Upper lobe of left lung (tissue), 6 donors: ENCODE results near the gene BFAR. TPM values are rescaled to one million over a fixed set of nuclear protein-coding genes. Genes with fewer than 3 reads are reported as not detected.

ENCODE experiments used
- ATAC-seq, 2 donors: fragments of 200-7000 bp; cut with Tn5 transposase; one replicate each; pipeline ENCODE4 v1.9.1; 2022; ENCODE audit warnings: mild to moderate bottlenecking in 2 of 2, moderate library complexity in 2 of 2; ENCODE audit not compliant: low FRiP score in 2 of 2
- DNase-seq, 2 donors: peaks; one replicate each; pipeline ENCODE4 v3.0.0-alpha.2; 2019 to 2020
- H3K27ac ChIP-seq, 4 donors: fragments of 200-600 bp; sonication (generic); one replicate each; pipeline ENCODE4 v1.5.1; 2016 to 2019
- H3K27me3 ChIP-seq, 4 donors: fragments of 200-600 bp; sonication (generic); one replicate each; pipeline ENCODE4 v1.5.1; 2017 to 2019
- H3K36me3 ChIP-seq, 4 donors: fragments of 200-600 bp; sonication (generic); one replicate each; pipeline ENCODE4 v1.5.1; 2016 to 2019
- H3K4me1 ChIP-seq, 4 donors: fragments of 200-600 bp; sonication (generic); one replicate each; pipeline ENCODE4 v1.5.1; 2018 to 2019
- H3K4me3 ChIP-seq, 4 donors: fragments of 200-600 bp; sonication (generic); one replicate each; pipeline ENCODE4 v1.5.1; 2017 to 2019; ENCODE audit warnings: mild to moderate bottlenecking in 2 of 4, moderate library complexity in 1 of 4
- H3K9me3 ChIP-seq, 4 donors: fragments of 200-600 bp; sonication (generic); one replicate each; pipeline ENCODE4 v1.5.1; 2018 to 2019
- CTCF ChIP-seq, 6 experiments: fragments of 450-650 bp in 4 of 6; fragments of 200-600 bp in 2 of 6; sonication (generic) in 2 of 6; IDR thresholded peaks; one replicate each; pipeline ENCODE4 v1.5.1; 2016 to 2019; ENCODE audit warnings: antibody characterized with exemption in 6 of 6
- EP300 ChIP-seq, 4 donors: sonication (generic); formaldehyde crosslinking; IDR thresholded peaks; one replicate each; pipeline ENCODE4 v1.5.1; 2017; ENCODE audit warnings: antibody characterized with exemption in 4 of 4, control low read depth in 2 of 4
- POLR2A ChIP-seq, 4 donors: fragments of 450-650 bp; IDR thresholded peaks; one replicate each; pipeline ENCODE4 v1.5.1; 2016 to 2017; ENCODE audit warnings: antibody characterized with exemption in 4 of 4, mild to moderate bottlenecking in 2 of 4
- POLR2AphosphoS5 ChIP-seq, 2 donors: sonication (generic); formaldehyde crosslinking; IDR thresholded peaks; one replicate each; pipeline ENCODE4 v1.5.1; 2017; ENCODE audit warnings: antibody characterized with exemption in 2 of 2
- WGBS, 2 donors: methylation state at CpG; one replicate each; pipeline ENCODE4 v1.1.5; 2017 to 2018; 5-methylcytosine and 5-hydroxymethylcytosine counted together
- total RNA-seq, 6 donors: library from RNA; depleted of rRNA in 4 of 6; stranded (reverse); fragments of >200 nt in 4 of 6; gene quantifications; one replicate each; pipeline versions ENCODE4 v1.1.0 to v1.2.1, GENCODE V29; 2016 to 2021
- donor health status: DM: no; HTN: no; CAD: no; lungs with moderate emphysema.
- donor health status: DM: no; HTN: yes; CAD: no; lungs with severe emphysema.

Gene BFAR
- total RNA-seq, 6 donors from 2014 or later: 66.3 to 157 (median 104) TPM

- WGBS, 2 donors: 94% methylated on average over 6 of the region's 6 CpGs
- no peaks in the 10 kb centered on the region for H3K9me3 ChIP-seq
- H3K27me3 ChIP-seq: no peaks in the 10 kb centered on the region
- TF ChIP-seq POLR2A (IDR thresholded peaks at IDR 0.05): no peak
- TF ChIP-seq EP300 (IDR thresholded peaks at IDR 0.05): no peak
- no peak for TF ChIP-seq POLR2AphosphoS5 (IDR thresholded peaks at IDR 0.05)
- TF ChIP-seq CTCF (IDR thresholded peaks at IDR 0.05): no peak
- H3K4me3 ChIP-seq: no peak overlapping the region
- no peak overlapping the region for H3K27ac ChIP-seq
- H3K4me1 ChIP-seq: no peaks in the 10 kb centered on the region
- no peak for ATAC-seq
- no peak for DNase-seq
- peaks cover 31 to 97% (median 58%) of the 10 kb centered on the region in 4 donors for H3K36me3 ChIP-seq
Measured at GRCh38 chr16:14602443-14602963, 30.2 kb upstream of the BFAR start.

GRCh38 chr16:14606102-14606501 is 26.6 kb upstream of the BFAR start:
- DNase-seq (no peak), ATAC-seq (no peak)
- Histone ChIP-seq H3K27ac (no peak overlapping the region), H3K27me3 (no peaks in the 10 kb centered on the region), H3K9me3 (no peaks in the 10 kb centered on the region), H3K36me3 (peaks cover 50 to 97% (median 72%) of the 10 kb centered on the region in 4 donors), H3K4me3 (no peak overlapping the region), H3K4me1 (no peaks in the 10 kb centered on the region)
- TF ChIP-seq EP300 (IDR thresholded peaks at IDR 0.05): no peak
- TF ChIP-seq POLR2AphosphoS5 (IDR thresholded peaks at IDR 0.05): no peak
- no peak for TF ChIP-seq CTCF (IDR thresholded peaks at IDR 0.05)
- TF ChIP-seq POLR2A (IDR thresholded peaks at IDR 0.05): no peak
- WGBS, 2 donors: 95 to 99% methylated on average over 6 of the region's 6 CpGs

GRCh38 chr16:14608111-14608566 is 24.6 kb upstream of the BFAR start:
- Histone ChIP-seq H3K4me1 (no peaks in the 10 kb centered on the region), H3K9me3 (no peaks in the 10 kb centered on the region), H3K4me3 (no peak overlapping the region), H3K27me3 (no peaks in the 10 kb centered on the region), H3K36me3 (peaks cover 49 to 96% (median 73%) of the 10 kb centered on the region in 4 donors), H3K27ac (no peak overlapping the region)
- ATAC-seq (no peak), DNase-seq (no peak)
- 88 to 93% methylated on average over 4 of the region's 4 CpGs for WGBS, 2 donors
- no peak for TF ChIP-seq POLR2A (IDR thresholded peaks at IDR 0.05)
- no peak for TF ChIP-seq CTCF (IDR thresholded peaks at IDR 0.05)

GRCh38 chr16:14608604-14609003 is 24.1 kb upstream of the BFAR start:
- H3K36me3 ChIP-seq: peaks cover 45 to 96% (median 72%) of the 10 kb centered on the region in 4 donors
- WGBS, 2 donors: 85 to 95% methylated on average over 6 of the region's 6 CpGs
- H3K27ac ChIP-seq: no peak overlapping the region
- no peak for ATAC-seq
- H3K4me1 ChIP-seq: no peaks in the 10 kb centered on the region
- H3K9me3 ChIP-seq: no peaks in the 10 kb centered on the region
- TF ChIP-seq POLR2AphosphoS5 (IDR thresholded peaks at IDR 0.05): no peak
- no peak for TF ChIP-seq EP300 (IDR thresholded peaks at IDR 0.05)
- no peak for TF ChIP-seq POLR2A (IDR thresholded peaks at IDR 0.05)
- no peak for TF ChIP-seq CTCF (IDR thresholded peaks at IDR 0.05)
- no peaks in the 10 kb centered on the region for H3K27me3 ChIP-seq
- no peak for DNase-seq
- no peak overlapping the region for H3K4me3 ChIP-seq

GRCh38 chr16:14609716-14610115 is 23.0 kb upstream of the BFAR start:
- no peak for DNase-seq
- Histone ChIP-seq H3K4me1 (no peaks in the 10 kb centered on the region), H3K27me3 (no peaks in the 10 kb centered on the region), H3K4me3 (no peak overlapping the region), H3K27ac (no peak overlapping the region), H3K9me3 (no peaks in the 10 kb centered on the region), H3K36me3 (peaks cover 39 to 94% (median 74%) of the 10 kb centered on the region in 4 donors)
- no peak for ATAC-seq
- WGBS, 2 donors: 95 to 98% methylated on average over 6 of the region's 6 CpGs
- TF ChIP-seq CTCF (IDR thresholded peaks at IDR 0.05): no peak
